WTC11 (cell line): ENCODE results near the gene IKZF2. TPM values are rescaled to one million over a fixed set of nuclear protein-coding genes. Genes with fewer than 3 reads are reported as not detected.

Experiments used
- ATAC-seq: fragments of 200-7000 bp; cut with Tn5 transposase; 2 replicates; pipeline ENCODE4 v1.10.0; 2021; ENCODE audit warnings: mild to moderate bottlenecking, moderate library complexity
- CTCF ChIA-PET: fragments of 300-600 bp; sonication (Branson Sonifier 250); formaldehyde crosslinking; loops from one replicate; lab custom pipeline; 2021; ENCODE audit warnings: antibody characterized with exemption; lab: Charles Lee
- POLR2A ChIA-PET: fragments of 350-600 bp; sonication (Branson Sonifier 250); formaldehyde crosslinking; loops from one replicate; lab custom pipeline; 2021; ENCODE audit warnings: antibody characterized with exemption; lab: Charles Lee
- DNase-seq: peaks from one replicate; pipeline ENCODE4 v3.0.0; 2021; ENCODE audit warnings: low spot score
- H3K27ac Mint-ChIP-seq: 2 replicates; pipeline ENCODE4 v1.8.0; 2021; ENCODE audit warnings: mixed read lengths
- H3K27me3 Mint-ChIP-seq: 2 replicates; pipeline ENCODE4 v1.8.0; 2021; ENCODE audit warnings: low read depth, mild to moderate bottlenecking, moderate library complexity, mixed read lengths
- H3K36me3 Mint-ChIP-seq: 2 replicates; pipeline ENCODE4 v1.8.0; 2021; ENCODE audit warnings: mixed read lengths
- H3K4me1 Mint-ChIP-seq: 2 replicates; pipeline ENCODE4 v1.8.0; 2022; ENCODE audit warnings: mixed read lengths
- H3K4me3 Mint-ChIP-seq: 2 replicates; pipeline ENCODE4 v1.8.0; 2021; ENCODE audit warnings: mild to moderate bottlenecking, moderate library complexity, mixed read lengths
- H3K9me3 Mint-ChIP-seq: 2 replicates; pipeline ENCODE4 v1.8.0; 2021; ENCODE audit warnings: mixed read lengths
- AFF4 ChIP-seq: sonication (generic); formaldehyde crosslinking; IDR thresholded peaks from 2 replicates; pipeline ENCODE4 v1.8.1; 2023; ENCODE audit warnings: mild to moderate bottlenecking, missing genetic modification reagents, borderline replicate concordance
- AR ChIP-seq: fragments of 250-450 bp; sonication (Bioruptor Pico); IDR thresholded peaks from 2 replicates; pipeline ENCODE4 v1.9.0; 2021; ENCODE audit warnings: mild to moderate bottlenecking
- ARID4B ChIP-seq: sonication (generic); formaldehyde crosslinking; IDR thresholded peaks from 2 replicates; pipeline ENCODE4 v1.8.0; 2023; ENCODE audit warnings: missing genetic modification reagents, mild to moderate bottlenecking, borderline replicate concordance
- EMX1 ChIP-seq: fragments of 250-450 bp; sonication (Bioruptor Pico); IDR thresholded peaks from 2 replicates; pipeline ENCODE4 v1.8.0; 2021; ENCODE audit warnings: mild to moderate bottlenecking
- GRHL2 ChIP-seq: fragments of 250-450 bp; sonication (Bioruptor Pico); IDR thresholded peaks from 2 replicates; pipeline ENCODE4 v1.8.0; 2022; ENCODE audit warnings: mild to moderate bottlenecking, moderate library complexity; ENCODE audit not compliant: insufficient replicate concordance, severe bottlenecking
- KAT7 ChIP-seq: sonication (generic); formaldehyde crosslinking; IDR thresholded peaks from 2 replicates; pipeline ENCODE4 v1.8.1; 2023; ENCODE audit warnings: missing genetic modification reagents, mild to moderate bottlenecking, borderline replicate concordance
- MAX ChIP-seq: sonication (generic); formaldehyde crosslinking; IDR thresholded peaks from 2 replicates; pipeline ENCODE4 v1.8.0; 2022; ENCODE audit warnings: mild to moderate bottlenecking, missing genetic modification reagents
- NR2C2 ChIP-seq: sonication (generic); formaldehyde crosslinking; IDR thresholded peaks from 2 replicates; pipeline ENCODE4 v1.8.0; 2022; ENCODE audit warnings: mild to moderate bottlenecking, missing genetic modification reagents
- OVOL2 ChIP-seq: fragments of 250-450 bp; sonication (Bioruptor Pico); IDR thresholded peaks from 2 replicates; pipeline ENCODE4 v1.9.0; 2021; ENCODE audit warnings: mild to moderate bottlenecking, borderline replicate concordance
- SP1 ChIP-seq: sonication (generic); formaldehyde crosslinking; conservative IDR thresholded peaks from 2 replicates; pipeline ENCODE4 v1.8.1; 2022; ENCODE audit warnings: missing genetic modification reagents
- TP53 ChIP-seq: sonication (generic); formaldehyde crosslinking; IDR thresholded peaks from 2 replicates; pipeline ENCODE4 v1.8.1; 2023; ENCODE audit warnings: mild to moderate bottlenecking, missing genetic modification reagents
- ZMAT4 ChIP-seq: fragments of 250-450 bp; sonication (Bioruptor Pico); IDR thresholded peaks from 2 replicates; pipeline ENCODE4 v1.9.0; 2021; ENCODE audit warnings: mild to moderate bottlenecking
- ZNF232 ChIP-seq: sonication (generic); formaldehyde crosslinking; IDR thresholded peaks from 2 replicates; pipeline ENCODE4 v1.8.0; 2022; ENCODE audit warnings: mild to moderate bottlenecking, missing genetic modification reagents
- ZNF396 ChIP-seq: fragments of 250-450 bp; sonication (Bioruptor Pico); IDR thresholded peaks from 2 replicates; pipeline ENCODE4 v1.8.0; 2021; ENCODE audit warnings: mild to moderate bottlenecking, moderate library complexity, borderline replicate concordance
- ZNF425 ChIP-seq: fragments of 250-450 bp; sonication (Bioruptor Pico); conservative IDR thresholded peaks from 2 replicates; pipeline ENCODE4 v1.9.0; 2021; ENCODE audit warnings: mild to moderate bottlenecking
- ZNF512 ChIP-seq: sonication (generic); formaldehyde crosslinking; IDR thresholded peaks from 2 replicates; pipeline ENCODE4 v1.8.1; 2022; ENCODE audit warnings: missing genetic modification reagents, borderline replicate concordance
- ZNF671 ChIP-seq: fragments of 250-450 bp; sonication (Bioruptor Pico); IDR thresholded peaks from 2 replicates; pipeline ENCODE4 v1.8.0; 2021; ENCODE audit warnings: mild to moderate bottlenecking
- total RNA-seq: library from RNA; stranded (reverse); gene quantifications from 3 replicates; pipeline ENCODE4 v1.2.3, GENCODE V29; 2021
- TF ChIP-seq, protein P1 (sequence below): sonication (generic); formaldehyde crosslinking; IDR thresholded peaks from 2 replicates; pipeline ENCODE4 v1.8.1; 2022; ENCODE audit warnings: low read depth, mild to moderate bottlenecking, moderate library complexity, missing genetic modification reagents, borderline replicate concordance

The IKZF2 gene
- total RNA-seq, 1 experiment from 2014 or later: 4.2 TPM

- H3K36me3 Mint-ChIP-seq: no peaks in the 10 kb centered on the region
- no peak for TF ChIP-seq SP1
- no peak for TF ChIP-seq EMX1
- no peak for TF ChIP-seq NR2C2 (CRISPR knock-in tag)
- no peak for TF ChIP-seq MAX (CRISPR knock-in tag)
- no peak for TF ChIP-seq ZNF425 (CRISPR knock-in tag)
- no peak for TF ChIP-seq ZNF512
- no peak for TF ChIP-seq AR (CRISPR knock-in tag)
- no peak for TF ChIP-seq ZNF671
- TF ChIP-seq, protein P1, sequence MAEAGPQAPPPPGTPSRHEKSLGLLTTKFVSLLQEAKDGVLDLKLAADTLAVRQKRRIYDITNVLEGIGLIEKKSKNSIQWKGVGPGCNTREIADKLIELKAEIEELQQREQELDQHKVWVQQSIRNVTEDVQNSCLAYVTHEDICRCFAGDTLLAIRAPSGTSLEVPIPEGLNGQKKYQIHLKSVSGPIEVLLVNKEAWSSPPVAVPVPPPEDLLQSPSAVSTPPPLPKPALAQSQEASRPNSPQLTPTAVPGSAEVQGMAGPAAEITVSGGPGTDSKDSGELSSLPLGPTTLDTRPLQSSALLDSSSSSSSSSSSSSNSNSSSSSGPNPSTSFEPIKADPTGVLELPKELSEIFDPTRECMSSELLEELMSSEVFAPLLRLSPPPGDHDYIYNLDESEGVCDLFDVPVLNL (CRISPR knock-in tag): no peak
- no peak for TF ChIP-seq ZMAT4 (CRISPR knock-in tag)
- TF ChIP-seq TP53 (CRISPR knock-in tag): no peak
- no peak for TF ChIP-seq ZNF232 (CRISPR knock-in tag)
- TF ChIP-seq KAT7 (CRISPR knock-in tag): no peak
- no peak for TF ChIP-seq AFF4 (CRISPR knock-in tag)
- TF ChIP-seq GRHL2 (CRISPR knock-in tag): no peak
- TF ChIP-seq ARID4B (CRISPR knock-in tag): no peak
- TF ChIP-seq ZNF396 (CRISPR knock-in tag): no peak
- no peak for TF ChIP-seq OVOL2 (CRISPR knock-in tag)
- TF ChIP-seq, all 79 proteins: peak for 0
- Mint-ChIP-seq H3K27ac (no peak overlapping the region), H3K27me3 (no peaks in the 10 kb centered on the region), H3K4me3 (no peak overlapping the region), H3K4me1 (no peaks in the 10 kb centered on the region), H3K9me3 (no peaks in the 10 kb centered on the region)
- no peak for DNase-seq
- ChIA-PET POLR2A (no interaction called here), CTCF (interaction anchor here (1.0 kb wide), 1 partner anchor 9 kb away, joined by 3 read pairs; no protein-coding TSS in a partner anchor)
- ATAC-seq: no peak
Measured at GRCh38 chr2:213161759-213162515, 10.5 kb upstream of the IKZF2 start.
